ENCODE data around the gene B4GALNT4.

GRCh38 chr11:344836-345578 lies 24.3 kb upstream of the B4GALNT4 start:
- TF ChIP-seq CTCF (conservative IDR thresholded peaks at IDR 0.05; ENCODE audit: low read depth, low read length) = no peak
- TF ChIP-seq CEBPB (IDR thresholded peaks at IDR 0.05; ENCODE audit: low read depth, low read length) = no peak
- TF ChIP-seq CHD1 (IDR thresholded peaks at IDR 0.05; ENCODE audit: low read depth, low read length) = no peak
- no peak for TF ChIP-seq RAD21 (IDR thresholded peaks at IDR 0.05; ENCODE audit: low read length)
- TF ChIP-seq MAFK (IDR thresholded peaks at IDR 0.05; ENCODE audit: low read depth, low read length) = no peak
- TF ChIP-seq RFX5 (IDR thresholded peaks at IDR 0.05; ENCODE audit: low read depth, low read length) = no peak
- TF ChIP-seq MXI1 (IDR thresholded peaks at IDR 0.05; ENCODE audit: borderline replicate concordance, low read depth, low read length) = no peak
- TF ChIP-seq RCOR1 (IDR thresholded peaks at IDR 0.05; ENCODE audit: insufficient replicate concordance, low read length) = no peak
- TF ChIP-seq POLR2A (IDR thresholded peaks at IDR 0.05; ENCODE audit: low read depth, low read length) = no peak
- no peak for TF ChIP-seq BHLHE40 (IDR thresholded peaks at IDR 0.05; ENCODE audit: low read depth, low read length)
- TF ChIP-seq USF2 (IDR thresholded peaks at IDR 0.05; ENCODE audit: low read depth, low read length) = no peak
